Trophoblast cell (in vitro differentiated cells and primary cell): Measurements from ENCODE around the gene CGGBP1.
A peak's percentile ranks its signal among the peaks of the same experiment; 100 is the strongest.

Experiments
- DNase-seq, 2 donors: peaks; one replicate each; pipeline ENCODE4 v3.0.0-alpha.2; 2016
- H2AFZ ChIP-seq: 2 replicates; pipeline ENCODE4 v1.6.1; 2013; ENCODE audit warnings: low read length, moderate library complexity, mild to moderate bottlenecking; ENCODE audit not compliant: insufficient read depth, poor library complexity
- H2AK5ac ChIP-seq: 2 replicates; pipeline ENCODE4 v1.6.1; 2013; ENCODE audit warnings: mild to moderate bottlenecking, low read length
- H2BK120ac ChIP-seq: 2 replicates; pipeline ENCODE4 v1.6.1; 2013; ENCODE audit warnings: low read length, mild to moderate bottlenecking, moderate library complexity; ENCODE audit not compliant: insufficient read depth, poor library complexity
- H2BK12ac ChIP-seq: 2 replicates; pipeline ENCODE4 v1.6.1; 2013; ENCODE audit warnings: mild to moderate bottlenecking, low read length, moderate library complexity
- H2BK5ac ChIP-seq: 2 replicates; pipeline ENCODE4 v1.6.1; 2013; ENCODE audit warnings: low read length, low read depth, moderate library complexity, mild to moderate bottlenecking; ENCODE audit not compliant: poor library complexity
- H3K14ac ChIP-seq: 2 replicates; pipeline ENCODE4 v1.6.1; 2013; ENCODE audit warnings: mild to moderate bottlenecking, low read length
- H3K18ac ChIP-seq: 2 replicates; pipeline ENCODE4 v1.6.1; 2013; ENCODE audit warnings: mild to moderate bottlenecking, low read length
- H3K23ac ChIP-seq: 2 replicates; pipeline ENCODE4 v1.6.1; 2013; ENCODE audit warnings: low read length
- H3K27ac ChIP-seq: 2 replicates; pipeline ENCODE4 v1.5.1; 2013; ENCODE audit warnings: low read depth, mild to moderate bottlenecking, inconsistent platforms, low read length, moderate library complexity
- H3K27me3 ChIP-seq: 2 replicates; pipeline ENCODE4 v1.6.1; 2013; ENCODE audit warnings: inconsistent platforms, mild to moderate bottlenecking, low read length, moderate library complexity; ENCODE audit not compliant: insufficient read depth
- H3K36me3 ChIP-seq, 2 experiments: 1 replicate in 1 of 2; 2 replicates in 1 of 2; pipeline ENCODE4 v1.6.1; 2013; ENCODE audit warnings: low read length in 2 of 2, mild to moderate bottlenecking in 2 of 2, moderate library complexity in 1 of 2; ENCODE audit not compliant: insufficient read depth in 2 of 2, control insufficient read depth in 1 of 2
- H3K4ac ChIP-seq: 2 replicates; pipeline ENCODE4 v1.6.1; 2013; ENCODE audit warnings: low read depth, mild to moderate bottlenecking, low read length, moderate library complexity
- H3K4me1 ChIP-seq, 2 experiments: 1 replicate in 1 of 2; 2 replicates in 1 of 2; pipeline ENCODE4 v1.6.1; 2013; ENCODE audit warnings: low read length in 2 of 2, mild to moderate bottlenecking in 2 of 2, moderate library complexity in 1 of 2; ENCODE audit not compliant: insufficient read depth in 2 of 2, control insufficient read depth in 1 of 2
- H3K4me2 ChIP-seq: 2 replicates; pipeline ENCODE4 v1.6.1; 2013; ENCODE audit warnings: inconsistent platforms, mild to moderate bottlenecking, low read length, moderate library complexity
- H3K4me3 ChIP-seq: 2 replicates; pipeline ENCODE4 v1.5.1; 2013; ENCODE audit warnings: mild to moderate bottlenecking, low read depth, low read length, inconsistent platforms
- H3K79me1 ChIP-seq: one replicate; pipeline ENCODE4 v1.6.1; 2013; ENCODE audit warnings: low read length
- H3K79me2 ChIP-seq: 2 replicates; pipeline ENCODE4 v1.6.1; 2013; ENCODE audit warnings: low read length, mild to moderate bottlenecking; ENCODE audit not compliant: control insufficient read depth, insufficient read depth, poor library complexity
- H3K9ac ChIP-seq: 2 replicates; pipeline ENCODE4 v1.6.1; 2013; ENCODE audit warnings: mild to moderate bottlenecking, low read length
- H3K9me3 ChIP-seq: 2 replicates; pipeline ENCODE4 v1.6.1; 2013; ENCODE audit warnings: low read depth, mild to moderate bottlenecking, control low read depth, inconsistent platforms, low read length; ENCODE audit not compliant: insufficient read depth
- H4K12ac ChIP-seq: 2 replicates; pipeline ENCODE4 v1.6.1; 2013; ENCODE audit warnings: low read depth, mild to moderate bottlenecking, low read length, moderate library complexity
- H4K8ac ChIP-seq: 2 replicates; pipeline ENCODE4 v1.6.1; 2013; ENCODE audit warnings: low read depth, mild to moderate bottlenecking, low read length, moderate library complexity
- H4K91ac ChIP-seq: one replicate; pipeline ENCODE4 v1.6.1; 2013; ENCODE audit warnings: low read depth, mild to moderate bottlenecking, low read length, moderate library complexity
- WGBS: extraction: QIAGEN DNeasy Blood & Tissue Kit; methylation state at CpG from one replicate; pipeline ENCODE4 v1.1.7; 2013; ENCODE audit warnings: missing lambda C conversion rate; ENCODE audit not compliant: insufficient read length, insufficient coverage; ENCODE audit errors: extremely low coverage; 5-methylcytosine and 5-hydroxymethylcytosine counted together

Gene CGGBP1

GRCh38 chr3:88046766-88047165 lies 12.0 kb downstream of the CGGBP1 start:
- H3K4me1 ChIP-seq: no peaks in the 10 kb centered on the region
- no peak overlapping the region for H3K9ac ChIP-seq
- H3K18ac ChIP-seq: no peak overlapping the region
- H3K4me3 ChIP-seq: no peak overlapping the region
- H3K4me2 ChIP-seq: no peak overlapping the region
- no peak overlapping the region for H3K4ac ChIP-seq
- no peak overlapping the region for H3K14ac ChIP-seq
- no peak overlapping the region for H2BK12ac ChIP-seq
- no CpG with 5 or more reads among the region's 5 CpGs for WGBS
- H4K8ac ChIP-seq: no peak overlapping the region
- H4K12ac ChIP-seq: no peak overlapping the region
- no peak overlapping the region for H2BK5ac ChIP-seq
- H3K23ac ChIP-seq: no peak overlapping the region
- no peak overlapping the region for H2AFZ ChIP-seq
- no peak overlapping the region for H2BK120ac ChIP-seq
- H3K79me1 ChIP-seq: no peaks in the 10 kb centered on the region
- no peak for DNase-seq
- H3K27me3 ChIP-seq: no peaks in the 10 kb centered on the region
- H3K27ac ChIP-seq: no peak overlapping the region
- H3K36me3 ChIP-seq: no peaks in the 10 kb centered on the region
- H3K9me3 ChIP-seq: no peaks in the 10 kb centered on the region
- H3K79me2 ChIP-seq: no peaks in the 10 kb centered on the region
- H4K91ac ChIP-seq: no peak overlapping the region
- no peak overlapping the region for H2AK5ac ChIP-seq

GRCh38 chr3:88044411-88044810 lies 14.4 kb downstream of the CGGBP1 start:
- H3K9ac ChIP-seq: no peak overlapping the region
- 100% methylated on average over 1 of the region's 1 CpG for WGBS
- H3K4ac ChIP-seq: no peak overlapping the region
- no peak overlapping the region for H3K4me2 ChIP-seq
- no peak overlapping the region for H2AFZ ChIP-seq
- no peak overlapping the region for H2BK5ac ChIP-seq
- H3K79me2 ChIP-seq: no peaks in the 10 kb centered on the region
- H2AK5ac ChIP-seq: no peak overlapping the region
- no peak overlapping the region for H4K8ac ChIP-seq
- no peak overlapping the region for H2BK12ac ChIP-seq
- H4K12ac ChIP-seq: no peak overlapping the region
- H3K23ac ChIP-seq: no peak overlapping the region
- no peaks in the 10 kb centered on the region for H3K27me3 ChIP-seq
- DNase-seq: no peak
- peaks cover 1% of the 10 kb centered on the region for H3K9me3 ChIP-seq
- no peak overlapping the region for H2BK120ac ChIP-seq
- no peaks in the 10 kb centered on the region for H3K79me1 ChIP-seq
- H3K27ac ChIP-seq: no peak overlapping the region
- H3K36me3 ChIP-seq: no peaks in the 10 kb centered on the region
- no peak overlapping the region for H3K14ac ChIP-seq
- no peak overlapping the region for H3K18ac ChIP-seq
- no peaks in the 10 kb centered on the region for H3K4me1 ChIP-seq
- H3K4me3 ChIP-seq: no peak overlapping the region
- H4K91ac ChIP-seq: no peak overlapping the region

- no peak overlapping the region for H4K12ac ChIP-seq
- no peak overlapping the region for H4K91ac ChIP-seq
- H3K4ac ChIP-seq: no peak overlapping the region
- H3K27me3 ChIP-seq: no peaks in the 10 kb centered on the region
- H3K9me3 ChIP-seq: peaks cover 3% of the 10 kb centered on the region
- H3K27ac ChIP-seq: no peak overlapping the region
- H2AK5ac ChIP-seq: no peak overlapping the region
- H3K4me2 ChIP-seq: no peak overlapping the region
- no peak overlapping the region for H2BK120ac ChIP-seq
- H3K79me1 ChIP-seq: no peaks in the 10 kb centered on the region
- no peak overlapping the region for H2AFZ ChIP-seq
- no peaks in the 10 kb centered on the region for H3K36me3 ChIP-seq
- no peaks in the 10 kb centered on the region for H3K4me1 ChIP-seq
- H3K18ac ChIP-seq: no peak overlapping the region
- DNase-seq: peak in 1 of 2 donors; percentile 9
- no peak overlapping the region for H4K8ac ChIP-seq
- H3K9ac ChIP-seq: no peak overlapping the region
- no CpG with 5 or more reads among the region's 3 CpGs for WGBS
- H3K4me3 ChIP-seq: no peak overlapping the region
- H2BK12ac ChIP-seq: no peak overlapping the region
- H3K23ac ChIP-seq: no peak overlapping the region
- no peaks in the 10 kb centered on the region for H3K79me2 ChIP-seq
- H3K14ac ChIP-seq: no peak overlapping the region
- H2BK5ac ChIP-seq: no peak overlapping the region
Measured at GRCh38 chr3:88041005-88041404, 17.8 kb downstream of the CGGBP1 start.

- Histone ChIP-seq H3K9ac (no peak overlapping the region), H3K4ac (no peak overlapping the region), H3K4me2 (no peak overlapping the region), H2BK5ac (no peak overlapping the region), H3K79me1 (no peaks in the 10 kb centered on the region), H3K23ac (no peak overlapping the region), H3K27me3 (no peaks in the 10 kb centered on the region), H4K8ac (no peak overlapping the region), H3K4me3 (no peak overlapping the region), H3K27ac (no peak overlapping the region), H3K4me1 (no peaks in the 10 kb centered on the region), H4K12ac (no peak overlapping the region), H3K18ac (no peak overlapping the region), H3K36me3 (no peaks in the 10 kb centered on the region), H2AK5ac (no peak overlapping the region), H3K79me2 (no peaks in the 10 kb centered on the region), H2BK120ac (no peak overlapping the region), H2BK12ac (no peak overlapping the region), H3K14ac (no peak overlapping the region), H2AFZ (no peak overlapping the region), H4K91ac (no peak overlapping the region), H3K9me3 (peaks cover 3% of the 10 kb centered on the region)
- WGBS: no CpG with 5 or more reads among the region's 4 CpGs
- DNase-seq: peak in 1 of 2 donors; percentile 57
Measured at GRCh38 chr3:88040529-88040928, 18.3 kb downstream of the CGGBP1 start.
